HT1080 (cell line): Measurements from ENCODE around the gene LRRIQ1. TPM values are rescaled to one million over a fixed set of nuclear protein-coding genes. Genes with fewer than 3 reads are reported as not detected.

Experiments
- DNase-seq: peaks from one replicate; pipeline ENCODE4 v3.0.0-alpha.2; 2015; ENCODE audit warnings: low read depth
- total RNA-seq: library from RNA; depleted of rRNA; stranded (reverse); fragments of >200 nt; shearing (Covaris generic); gene quantifications from 2 replicates; pipeline ENCODE4 v1.2.3, GENCODE V29; 2014

The LRRIQ1 gene
- total RNA-seq, 1 experiment from 2014 or later, result 0.06 TPM

DNA sequence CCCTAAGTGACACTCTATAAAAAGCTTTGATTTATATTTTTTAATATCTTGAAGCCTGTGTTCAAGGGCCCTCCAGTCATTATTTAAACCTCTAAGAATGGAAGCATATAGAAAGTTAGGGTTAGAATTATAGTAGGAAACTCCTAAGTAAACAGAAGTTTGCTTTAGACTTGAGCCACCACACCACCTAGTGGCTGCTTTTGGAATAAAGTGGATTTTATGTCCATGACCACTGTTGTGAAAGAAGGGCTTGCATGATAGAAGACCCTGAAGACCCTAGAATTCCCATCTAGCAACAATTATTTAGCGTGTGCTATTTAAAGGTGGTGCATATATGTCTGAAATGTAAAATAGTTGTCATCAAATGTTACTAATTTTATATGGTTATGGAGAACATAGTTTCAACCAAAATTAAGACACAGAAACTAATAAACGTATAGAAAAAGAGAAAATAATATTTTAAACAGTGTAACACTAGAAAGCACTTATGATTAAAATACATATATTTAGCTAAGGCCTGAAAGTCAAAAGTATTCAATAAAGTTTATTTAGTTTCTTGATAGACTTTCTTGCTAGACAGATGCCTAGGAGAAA lies 21.3 kb downstream of the LRRIQ1 start:
- DNase-seq, result peak; percentile 21

DNA sequence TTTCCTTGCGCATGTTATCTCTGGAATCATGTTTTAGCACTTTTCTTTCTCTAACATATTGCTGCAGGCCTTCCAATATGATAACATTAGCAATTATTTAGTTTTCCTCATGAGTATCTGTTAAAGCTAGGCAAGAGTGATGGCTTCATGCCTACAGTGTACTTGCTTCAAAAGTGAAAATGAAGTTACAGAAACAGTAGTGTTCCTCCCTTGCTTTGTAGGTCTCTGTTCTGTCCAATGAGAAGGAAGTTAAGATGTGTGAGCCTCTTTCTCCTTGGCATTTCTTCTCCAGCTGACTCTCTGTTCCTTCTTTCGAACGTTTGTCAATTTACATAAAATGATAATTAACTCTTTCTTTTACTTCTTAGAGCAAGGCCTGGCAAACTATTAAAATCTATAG lies 22.2 kb downstream of the LRRIQ1 start:
- no peak for DNase-seq

DNA sequence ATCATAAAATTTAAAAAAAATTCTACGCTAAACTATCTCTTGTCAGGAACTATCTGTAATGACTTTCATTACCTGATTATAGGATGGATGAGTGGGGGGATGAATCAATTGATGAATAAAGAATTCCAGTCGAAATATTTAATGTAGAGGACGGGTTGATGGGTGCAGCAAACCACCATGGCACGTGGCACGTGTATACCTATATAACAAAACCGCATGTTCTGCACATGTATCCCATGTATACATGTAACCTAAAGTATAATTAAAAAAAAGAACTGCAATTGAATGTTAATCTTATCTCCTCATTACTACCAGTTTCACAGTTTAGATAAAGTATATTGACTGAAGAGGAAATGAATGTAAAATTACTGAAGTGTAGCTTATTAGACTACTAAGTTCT lies 23.4 kb downstream of the LRRIQ1 start:
- DNase-seq, result no peak

DNA sequence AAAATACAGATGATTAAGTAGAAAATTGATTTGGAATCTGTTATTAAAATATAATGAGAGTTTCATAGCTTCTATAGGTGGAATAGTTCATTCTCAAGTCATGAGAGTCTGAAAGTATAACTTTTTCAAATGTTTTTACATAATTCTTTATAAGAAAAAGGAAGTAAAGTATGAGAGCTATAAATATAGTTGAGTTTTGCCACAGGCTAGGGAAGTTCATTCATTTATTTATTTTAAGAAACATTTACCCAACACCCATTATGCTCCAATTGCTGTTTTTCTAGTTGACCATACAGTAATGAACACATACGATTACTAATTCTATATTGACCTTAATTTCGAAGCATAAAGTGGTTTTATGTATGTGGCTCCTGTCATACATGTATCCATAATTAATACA lies 24.8 kb downstream of the LRRIQ1 start:
- DNase-seq, result no peak

DNA sequence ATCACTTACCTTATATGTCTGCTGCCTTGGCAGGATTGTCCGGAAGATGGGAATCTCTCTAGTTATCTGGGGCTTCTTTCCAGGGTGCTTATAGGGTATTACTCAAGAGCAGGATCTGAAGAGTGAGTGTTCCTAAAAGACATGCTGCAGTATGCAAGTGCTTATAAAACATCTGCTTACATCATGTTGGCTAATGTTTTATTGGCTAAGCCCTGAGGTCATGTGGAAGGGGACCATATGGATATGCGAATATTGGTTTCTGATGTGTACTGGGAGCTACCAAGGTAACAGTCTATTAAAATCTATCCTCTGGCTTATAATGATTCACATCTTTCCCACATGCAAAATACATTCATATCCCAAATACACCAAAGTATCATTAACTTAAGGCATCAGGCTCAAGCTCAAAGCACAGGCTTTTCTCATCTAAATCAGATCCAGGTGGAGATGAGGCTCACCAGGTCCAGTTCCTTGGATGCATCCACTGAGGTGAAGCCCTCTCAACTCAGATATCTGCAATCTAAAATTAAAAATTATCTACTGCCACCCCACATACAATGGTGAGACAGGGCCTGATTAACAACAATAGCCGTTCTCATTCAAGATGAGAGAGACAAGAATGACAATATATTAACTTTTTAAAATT lies 29.8 kb downstream of the LRRIQ1 start:
- DNase-seq, result no peak

DNA sequence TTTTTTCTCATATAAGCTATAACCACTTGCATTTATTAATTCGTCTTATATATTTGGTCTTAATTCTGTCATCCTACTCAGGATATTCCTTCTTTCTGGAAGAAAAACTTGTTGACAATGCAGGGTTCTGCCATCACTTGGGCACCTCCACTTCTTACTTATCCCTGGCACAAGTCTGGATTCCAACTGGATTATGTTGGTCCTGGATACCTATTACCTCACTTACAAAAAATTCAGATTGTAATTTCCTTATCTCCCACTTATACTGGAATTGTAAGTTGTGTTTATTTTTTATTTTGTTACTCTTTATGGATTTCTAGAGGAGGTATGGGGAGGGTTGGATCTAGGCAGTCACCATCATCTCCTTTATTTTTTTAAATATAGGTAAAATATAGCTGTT lies 36.7 kb downstream of the LRRIQ1 start:
- DNase-seq, result no peak

DNA sequence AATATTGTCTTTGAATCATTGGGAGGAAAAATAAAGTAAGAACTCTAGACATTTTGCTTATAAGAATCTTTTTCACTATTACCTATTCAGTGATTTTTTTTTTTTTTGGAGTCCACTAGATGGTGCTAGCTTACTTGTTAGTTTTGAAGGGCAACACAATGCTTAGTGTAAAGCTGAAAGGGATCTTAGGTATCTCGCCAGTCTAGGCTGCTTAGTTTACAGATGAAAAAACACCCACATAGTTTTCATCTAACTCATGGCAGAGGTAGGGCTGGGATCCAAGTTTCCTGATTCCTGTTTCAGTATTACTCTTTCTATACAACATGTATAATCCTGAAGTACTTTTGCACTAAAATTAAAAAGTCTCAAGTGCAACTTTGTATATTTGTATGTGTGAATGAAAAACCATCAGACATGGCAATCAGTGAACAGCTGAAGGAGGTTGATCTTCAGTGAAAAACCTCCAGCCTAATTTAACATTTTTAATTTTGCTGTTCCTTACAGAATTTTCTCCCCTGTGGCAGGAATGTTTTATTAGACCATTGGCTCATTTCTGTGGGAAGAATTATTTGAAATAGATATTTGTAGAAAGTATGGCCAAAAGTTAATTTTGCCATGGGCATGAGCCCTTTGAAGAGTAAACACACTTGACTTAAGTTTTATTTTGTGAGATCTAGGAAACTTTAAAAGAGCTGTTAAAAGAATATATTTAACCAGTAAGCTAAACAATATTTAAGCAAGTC lies 40.7 kb downstream of the LRRIQ1 start:
- DNase-seq, result peak; percentile 90

DNA sequence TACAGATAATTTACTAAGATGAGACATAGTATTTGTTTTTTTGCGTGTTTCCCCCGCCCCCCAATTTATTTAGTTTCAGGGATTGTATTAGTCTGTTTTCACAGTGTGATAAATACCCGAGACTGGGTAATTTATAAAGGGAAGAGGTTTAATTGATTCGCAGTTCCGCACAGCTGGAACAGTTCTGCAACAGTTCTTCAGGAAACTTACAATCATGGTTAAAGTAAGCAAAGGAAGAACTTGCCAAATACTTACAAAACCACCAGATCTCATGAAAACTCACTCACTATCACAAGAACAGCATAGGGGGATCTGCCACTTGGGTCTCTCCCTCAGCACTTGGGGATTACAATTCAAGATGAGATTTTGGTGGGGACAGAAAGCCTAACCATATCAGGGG lies 48.9 kb downstream of the LRRIQ1 start:
- no peak for DNase-seq

DNA sequence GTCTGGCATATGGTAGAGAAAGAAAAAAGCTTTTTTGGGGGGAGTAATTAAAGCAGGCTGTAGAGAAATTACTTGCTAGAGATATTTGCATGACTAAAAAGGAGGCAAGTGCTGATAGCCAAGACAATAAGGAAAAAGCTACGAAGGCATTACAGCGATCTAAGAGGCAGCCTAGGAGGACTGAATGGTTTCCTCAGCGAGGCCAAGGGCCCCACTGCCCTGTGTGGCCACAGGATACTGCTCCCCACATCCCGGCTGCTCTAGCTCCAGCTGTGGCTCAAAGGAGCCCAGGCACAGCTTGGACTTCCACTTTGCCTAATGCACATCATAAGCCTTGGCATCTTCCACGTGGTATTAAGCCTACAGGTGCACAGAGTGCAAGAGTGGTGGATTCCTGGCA lies 53.6 kb downstream of the LRRIQ1 start:
- no peak for DNase-seq

DNA sequence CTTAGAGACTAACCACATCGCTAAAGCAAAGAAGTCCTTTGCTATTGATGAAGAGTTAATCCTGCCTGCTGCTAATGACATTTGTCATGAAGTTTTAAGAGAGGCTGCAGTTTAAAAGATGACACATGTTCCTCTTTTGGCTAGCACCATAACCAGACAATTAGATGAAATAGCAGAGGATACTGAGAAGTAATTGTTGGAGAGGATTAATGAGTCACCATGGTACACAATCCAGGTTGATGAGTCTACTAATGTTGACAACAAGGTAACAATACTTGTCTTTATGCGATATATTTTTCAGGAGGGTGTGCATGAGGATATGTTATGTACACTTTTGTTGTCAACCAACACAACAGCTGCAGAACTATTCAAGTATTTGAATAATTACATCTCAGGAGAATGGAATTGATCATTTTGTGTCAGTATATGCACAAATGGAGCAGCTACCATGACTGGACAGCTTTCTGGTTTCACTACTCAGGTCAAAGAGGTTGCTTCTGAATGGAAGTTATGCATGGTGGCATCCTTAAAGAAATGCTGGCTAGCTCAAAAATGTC lies 56.7 kb downstream of the LRRIQ1 start:
- peak; percentile 77 for DNase-seq

DNA sequence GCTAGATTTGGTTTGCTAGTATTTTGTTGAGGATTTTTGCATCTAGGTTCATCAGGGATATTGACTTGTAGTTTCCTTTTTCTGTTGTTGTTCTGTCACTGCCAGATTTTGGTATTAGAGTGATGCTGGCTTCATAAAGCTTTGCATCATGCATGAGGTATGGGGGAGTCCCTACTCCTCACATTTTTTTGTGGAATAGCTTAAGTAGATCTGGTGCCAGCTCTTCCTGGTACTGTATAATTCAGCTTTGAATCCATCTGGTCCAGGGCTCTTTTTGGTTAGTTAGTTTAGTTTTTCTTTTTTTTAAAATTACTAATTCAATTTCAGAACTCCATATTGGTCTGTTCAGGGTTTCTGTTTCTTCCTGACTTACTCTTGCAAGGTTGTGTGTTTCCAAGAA lies 59.4 kb downstream of the LRRIQ1 start:
- DNase-seq, result no peak

DNA sequence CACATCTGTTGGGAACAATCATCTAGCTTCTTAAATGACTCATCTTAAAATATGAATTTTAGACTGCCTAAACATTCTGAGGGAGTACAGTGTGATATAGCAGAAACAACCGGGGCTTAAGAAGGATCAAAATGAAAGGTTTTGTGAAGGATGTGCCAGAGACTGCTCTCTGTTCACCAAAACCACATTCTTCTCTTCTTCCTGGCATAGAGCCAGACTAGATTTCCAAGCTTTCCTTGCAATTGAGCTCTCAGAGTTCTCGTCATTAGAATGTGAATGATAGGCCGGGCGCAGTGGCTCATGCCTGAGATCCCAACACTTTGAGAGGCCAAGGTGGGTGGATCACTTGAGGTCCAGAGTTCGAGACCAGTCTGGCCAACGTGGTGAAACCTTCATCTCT lies 94.5 kb downstream of the LRRIQ1 start:
- no peak for DNase-seq

DNA sequence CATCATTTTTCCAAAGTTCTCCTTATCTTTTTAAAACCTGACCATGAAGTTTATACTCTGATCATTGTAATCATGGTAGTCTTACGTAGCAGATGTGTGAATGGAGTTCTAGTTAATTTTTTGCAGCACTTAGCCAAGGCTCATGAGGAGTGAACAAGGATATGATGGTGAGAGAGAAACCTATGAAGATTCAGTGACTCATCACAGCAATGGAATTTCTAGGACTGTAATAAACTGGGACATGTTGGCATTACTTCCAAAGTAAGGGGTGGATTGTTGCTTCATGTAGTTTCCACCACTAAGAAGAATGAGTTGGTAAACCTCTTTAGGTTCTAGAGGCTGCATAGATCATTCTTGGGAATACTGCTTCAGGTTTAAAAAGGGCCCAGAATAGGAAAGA lies 102.7 kb downstream of the LRRIQ1 start:
- DNase-seq, result peak; percentile 42

DNA sequence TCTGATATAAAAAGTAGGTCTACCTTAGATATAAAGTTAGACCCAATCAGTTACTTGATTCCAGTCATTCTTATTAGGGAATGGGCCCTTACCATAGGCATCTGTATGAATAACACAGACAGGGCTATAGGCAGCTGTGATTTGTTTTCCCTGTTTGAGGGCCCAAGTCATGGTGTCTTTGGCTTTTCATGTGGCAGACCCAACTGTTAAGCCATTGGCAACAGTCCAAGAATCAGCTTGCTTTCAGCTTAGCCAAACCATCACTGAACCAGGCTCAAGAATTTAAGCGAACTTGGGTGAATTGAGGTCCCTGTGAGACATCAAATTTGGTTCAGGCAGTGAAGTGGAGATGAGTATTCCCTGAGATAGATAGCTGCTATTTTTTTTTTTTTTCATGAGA lies 111.2 kb downstream of the LRRIQ1 start:
- no peak for DNase-seq

DNA sequence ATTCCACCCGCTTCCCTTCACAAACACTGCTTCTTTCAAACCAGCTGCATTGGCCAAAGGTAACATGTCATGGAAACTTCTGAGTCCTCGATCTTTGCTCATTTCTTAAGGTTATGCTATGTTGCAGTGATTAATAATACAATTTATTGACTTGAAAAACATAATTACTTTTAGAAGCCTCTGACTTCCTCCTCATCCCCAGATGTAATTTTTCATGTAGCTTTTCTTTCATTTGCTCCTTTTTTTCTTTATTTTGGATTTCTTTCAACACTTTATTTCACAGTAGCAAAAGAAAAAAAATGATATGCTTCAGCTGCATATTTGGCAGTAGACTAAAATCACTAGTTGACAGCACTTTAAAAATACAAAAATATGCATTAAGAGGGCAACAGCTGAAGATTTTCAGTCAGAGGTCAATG lies 116.2 kb downstream of the LRRIQ1 start:
- no peak for DNase-seq

DNA sequence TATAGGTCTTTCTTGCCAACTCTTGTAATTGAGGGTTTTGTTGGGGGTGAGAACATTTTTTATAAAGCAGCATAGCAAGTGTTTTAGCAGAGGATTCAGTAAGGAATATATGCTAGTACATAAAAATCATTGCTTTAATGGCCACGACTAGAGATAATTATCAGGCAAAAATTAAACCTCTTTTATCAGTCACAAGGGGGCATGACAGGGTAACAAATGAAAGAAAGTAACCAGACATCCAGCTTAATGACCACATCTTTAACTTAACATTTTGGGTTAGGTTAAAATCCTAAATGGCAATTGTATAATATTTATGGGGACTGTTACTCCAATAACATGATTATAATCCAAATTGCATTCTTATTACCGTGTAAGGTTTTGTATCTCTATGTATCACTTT lies 119.6 kb downstream of the LRRIQ1 start:
- DNase-seq, result peak; percentile 20

DNA sequence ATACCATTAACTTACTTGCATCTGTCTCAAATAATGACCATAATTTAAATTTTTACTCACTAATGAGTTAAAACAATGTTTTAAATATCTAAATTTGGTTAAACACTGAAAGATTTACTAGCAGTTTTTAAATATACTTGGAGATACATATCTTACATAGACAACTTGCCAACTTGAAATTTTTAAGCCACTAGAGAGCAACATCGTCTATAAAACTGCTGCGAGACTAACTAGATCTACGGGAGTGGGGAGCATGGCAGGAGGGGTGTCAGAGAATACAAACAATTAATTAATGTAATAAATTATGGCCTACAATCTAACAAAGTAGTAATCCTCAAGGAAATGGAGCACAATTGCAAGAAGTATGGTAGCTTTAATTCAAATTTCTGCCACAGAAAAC lies 120.4 kb downstream of the LRRIQ1 start:
- no peak for DNase-seq

DNA sequence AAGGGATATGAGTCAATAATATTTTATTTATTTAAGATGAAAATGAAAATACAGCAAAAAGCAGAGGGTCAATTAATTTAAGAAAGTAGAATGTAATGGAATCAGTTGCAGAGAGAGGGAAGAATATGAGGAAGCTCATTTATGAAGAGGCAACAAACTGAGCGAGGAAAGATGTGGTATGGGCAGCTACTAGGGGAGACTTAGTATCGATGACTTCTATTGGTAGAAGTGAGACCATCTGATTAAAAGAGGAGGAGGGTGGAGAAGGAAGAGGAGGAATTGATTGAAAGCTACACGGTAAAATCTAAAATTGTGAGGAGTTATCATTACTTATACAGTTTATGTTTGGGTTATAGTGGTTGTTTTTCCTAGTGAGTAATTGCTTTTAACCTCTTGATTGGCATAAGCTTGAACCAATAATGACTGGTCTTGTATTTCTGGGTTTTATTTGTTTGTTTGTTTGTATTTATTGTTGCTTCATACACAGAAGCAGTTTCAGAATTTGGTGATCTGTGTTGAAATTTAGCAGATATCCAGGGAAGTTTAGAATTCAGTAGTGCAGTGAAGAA lies 121.0 kb downstream of the LRRIQ1 start:
- DNase-seq, result no peak

DNA sequence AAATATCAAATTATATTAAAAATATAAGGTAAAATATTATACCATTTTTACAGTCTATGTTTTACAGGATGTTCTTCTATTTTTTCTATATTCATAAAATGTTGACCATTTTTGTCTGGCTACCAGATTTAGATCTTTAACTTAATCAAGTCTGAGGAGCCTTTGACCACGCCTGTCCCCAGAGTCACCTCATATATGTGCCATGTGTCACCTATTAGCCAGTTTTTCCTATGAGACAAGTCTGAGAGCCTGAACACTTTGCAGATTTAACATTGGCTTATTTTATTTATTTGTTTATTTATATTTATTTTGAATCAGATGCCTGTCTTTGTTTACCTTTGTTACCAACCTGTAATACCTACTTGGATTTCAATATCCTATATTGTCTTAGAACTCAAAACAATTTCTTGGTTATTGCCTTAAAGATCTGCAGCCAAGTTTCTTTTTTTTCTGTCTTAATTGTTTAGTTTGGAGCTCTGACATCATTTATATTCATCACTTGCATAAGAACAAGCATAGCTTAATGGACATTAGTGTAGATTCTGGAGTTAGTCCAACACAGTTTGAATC lies 127.7 kb downstream of the LRRIQ1 start:
- no peak for DNase-seq

DNA sequence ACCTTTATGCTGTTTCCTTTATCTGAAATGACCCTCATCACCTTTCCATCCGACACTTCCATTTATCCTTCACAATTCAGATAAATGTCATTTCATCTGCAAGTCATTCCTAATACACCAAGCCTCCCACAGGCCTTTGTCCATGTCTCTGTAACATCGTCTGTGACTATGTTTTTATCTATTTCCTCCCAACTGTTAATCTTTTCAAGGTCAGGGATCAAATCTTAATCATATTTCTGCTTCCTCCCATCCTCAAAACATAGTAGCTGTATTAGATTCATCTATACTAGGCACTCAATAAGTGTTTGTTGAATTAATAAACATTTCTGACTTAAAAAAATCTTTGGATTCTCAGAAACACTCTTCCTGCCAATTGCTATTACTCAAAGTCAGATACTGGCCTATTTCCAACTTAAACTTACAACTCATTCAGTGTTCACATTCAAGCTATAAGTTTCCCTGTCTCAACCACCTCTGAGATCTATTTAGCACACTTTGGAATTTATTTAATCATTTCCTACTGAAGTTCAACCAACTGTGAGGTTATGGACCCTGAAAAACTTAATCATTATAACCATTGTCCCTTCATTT lies 143.6 kb downstream of the LRRIQ1 start:
- DNase-seq, result peak; percentile 44

DNA sequence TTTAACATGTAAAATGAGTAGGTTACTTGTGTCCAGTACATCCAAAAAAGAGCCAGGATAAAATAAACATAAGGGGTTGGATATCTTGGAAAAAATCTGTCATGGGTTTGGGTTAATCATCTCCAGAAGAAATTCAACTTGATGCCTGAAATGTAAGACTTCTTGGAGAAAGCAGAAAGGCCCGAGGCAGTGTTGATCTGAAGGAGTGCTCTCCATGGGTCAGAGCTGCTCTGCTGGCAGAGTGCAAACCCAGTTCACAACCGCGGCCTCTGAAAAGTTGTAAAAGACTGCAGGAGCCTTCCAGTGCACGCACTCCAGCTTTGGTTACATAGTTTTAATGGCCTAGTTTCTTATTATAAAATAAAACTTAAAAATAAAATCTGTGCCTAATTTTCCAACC lies 146.5 kb downstream of the LRRIQ1 start:
- no peak for DNase-seq
